ENCODE data around the gene SYNE4. TPM values are rescaled to one million over a fixed set of nuclear protein-coding genes. Genes with fewer than 3 reads are reported as not detected.

Gene SYNE4
- total and polyA plus RNA-seq, 2 of the 13 experiments (the other 11 are each of a cell fraction or from before 2014, with no cell fraction given), result 13.7 to 23.0 TPM

DNA sequence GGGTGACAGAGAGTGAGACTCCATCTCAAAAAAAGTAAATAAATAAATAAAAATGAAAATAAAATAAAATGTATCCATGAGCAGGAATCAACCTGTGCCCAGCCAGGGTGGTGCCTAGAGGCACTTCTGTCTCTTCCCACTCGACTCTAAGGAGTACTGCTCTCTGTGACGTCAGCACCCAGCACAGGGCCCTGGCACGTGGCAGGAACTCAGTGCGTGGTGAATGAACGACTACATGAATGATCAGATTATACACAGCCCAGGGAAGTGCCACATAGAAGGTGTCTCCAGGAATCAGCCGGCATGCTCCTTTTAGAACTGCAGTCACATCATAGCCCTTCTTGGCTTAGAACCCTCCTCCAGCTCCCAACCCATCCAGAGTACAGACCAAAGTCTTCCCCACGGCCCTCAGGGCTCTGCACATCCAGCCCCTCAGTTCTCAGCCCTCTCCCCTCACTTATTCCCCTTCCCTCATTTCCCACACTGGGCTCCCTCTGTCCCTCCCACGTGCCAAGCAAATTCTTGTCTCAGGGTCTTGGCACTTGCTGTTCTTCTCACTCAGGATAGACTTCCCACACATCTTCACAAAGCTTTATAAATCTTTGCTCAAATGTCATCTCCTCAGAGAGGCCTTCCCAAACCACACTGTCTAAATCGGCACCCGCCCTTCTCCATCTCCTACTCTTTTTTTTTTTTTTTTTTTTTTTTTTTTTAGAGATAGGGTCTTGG is 19.9 kb upstream of the SYNE4 start:
- Histone ChIP-seq H3K4me1 (ENCODE audit: insufficient read depth, low read length) (peaks cover 7% of the 10 kb centered on the region; the same call in 1 of the 2 replicates), H3K9ac (ENCODE audit: insufficient read depth, low read depth, low read length) (no peak overlapping the region), H3K9me3 (ENCODE audit: low read length) (no peaks in the 10 kb centered on the region), H4K20me1 (ENCODE audit: insufficient read depth, low read length) (no peaks in the 10 kb centered on the region), H3K27ac (ENCODE audit: extremely low read length, insufficient read depth, low read length) (no peak overlapping the region), H3K4me2 (ENCODE audit: low read depth, low read length) (no peak overlapping the region), H2AFZ (ENCODE audit: low read length) (no peak overlapping the region), H3K36me3 (replicated peaks in 1 of 2; ENCODE audit: control insufficient read depth in 1 of 2, insufficient read depth in 2 of 2, low read length in 2 of 2) (peaks cover 5 to 6% of the 10 kb centered on the region in 2 experiments; a peak in 3 of 5 replicates), H3K79me2 (ENCODE audit: insufficient read depth, low read length) (no peaks in the 10 kb centered on the region), H3K27me3 (ENCODE audit: control insufficient read depth in 1 of 2, insufficient read depth in 2 of 2, low read length in 2 of 2) (no peaks in the 10 kb centered on the region), H3K4me3 (replicated peaks in 1 of 3; ENCODE audit: insufficient read depth in 1 of 3, low read depth in 2 of 3, low read length in 3 of 3) (no peak overlapping the region)
- no TSS peak for BruUV-seq (replicated peaks)
- 92% methylated on average over 9 of the region's 10 CpGs for whole genome bisulfite sequencing (ENCODE audit: low lambda C conversion rate)
- no peak for ATAC-seq
- TF ChIP-seq, protein P1, sequence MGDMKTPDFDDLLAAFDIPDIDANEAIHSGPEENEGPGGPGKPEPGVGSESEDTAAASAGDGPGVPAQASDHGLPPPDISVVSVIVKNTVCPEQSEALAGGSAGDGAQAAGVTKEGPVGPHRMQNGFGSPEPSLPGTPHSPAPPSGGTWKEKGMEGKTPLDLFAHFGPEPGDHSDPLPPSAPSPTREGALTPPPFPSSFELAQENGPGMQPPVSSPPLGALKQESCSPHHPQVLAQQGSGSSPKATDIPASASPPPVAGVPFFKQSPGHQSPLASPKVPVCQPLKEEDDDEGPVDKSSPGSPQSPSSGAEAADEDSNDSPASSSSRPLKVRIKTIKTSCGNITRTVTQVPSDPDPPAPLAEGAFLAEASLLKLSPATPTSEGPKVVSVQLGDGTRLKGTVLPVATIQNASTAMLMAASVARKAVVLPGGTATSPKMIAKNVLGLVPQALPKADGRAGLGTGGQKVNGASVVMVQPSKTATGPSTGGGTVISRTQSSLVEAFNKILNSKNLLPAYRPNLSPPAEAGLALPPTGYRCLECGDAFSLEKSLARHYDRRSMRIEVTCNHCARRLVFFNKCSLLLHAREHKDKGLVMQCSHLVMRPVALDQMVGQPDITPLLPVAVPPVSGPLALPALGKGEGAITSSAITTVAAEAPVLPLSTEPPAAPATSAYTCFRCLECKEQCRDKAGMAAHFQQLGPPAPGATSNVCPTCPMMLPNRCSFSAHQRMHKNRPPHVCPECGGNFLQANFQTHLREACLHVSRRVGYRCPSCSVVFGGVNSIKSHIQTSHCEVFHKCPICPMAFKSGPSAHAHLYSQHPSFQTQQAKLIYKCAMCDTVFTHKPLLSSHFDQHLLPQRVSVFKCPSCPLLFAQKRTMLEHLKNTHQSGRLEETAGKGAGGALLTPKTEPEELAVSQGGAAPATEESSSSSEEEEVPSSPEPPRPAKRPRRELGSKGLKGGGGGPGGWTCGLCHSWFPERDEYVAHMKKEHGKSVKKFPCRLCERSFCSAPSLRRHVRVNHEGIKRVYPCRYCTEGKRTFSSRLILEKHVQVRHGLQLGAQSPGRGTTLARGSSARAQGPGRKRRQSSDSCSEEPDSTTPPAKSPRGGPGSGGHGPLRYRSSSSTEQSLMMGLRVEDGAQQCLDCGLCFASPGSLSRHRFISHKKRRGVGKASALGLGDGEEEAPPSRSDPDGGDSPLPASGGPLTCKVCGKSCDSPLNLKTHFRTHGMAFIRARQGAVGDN (CRISPR knock-in tag; IDR thresholded peaks at IDR 0.05), result no peak
- TF ChIP-seq, protein P2, sequence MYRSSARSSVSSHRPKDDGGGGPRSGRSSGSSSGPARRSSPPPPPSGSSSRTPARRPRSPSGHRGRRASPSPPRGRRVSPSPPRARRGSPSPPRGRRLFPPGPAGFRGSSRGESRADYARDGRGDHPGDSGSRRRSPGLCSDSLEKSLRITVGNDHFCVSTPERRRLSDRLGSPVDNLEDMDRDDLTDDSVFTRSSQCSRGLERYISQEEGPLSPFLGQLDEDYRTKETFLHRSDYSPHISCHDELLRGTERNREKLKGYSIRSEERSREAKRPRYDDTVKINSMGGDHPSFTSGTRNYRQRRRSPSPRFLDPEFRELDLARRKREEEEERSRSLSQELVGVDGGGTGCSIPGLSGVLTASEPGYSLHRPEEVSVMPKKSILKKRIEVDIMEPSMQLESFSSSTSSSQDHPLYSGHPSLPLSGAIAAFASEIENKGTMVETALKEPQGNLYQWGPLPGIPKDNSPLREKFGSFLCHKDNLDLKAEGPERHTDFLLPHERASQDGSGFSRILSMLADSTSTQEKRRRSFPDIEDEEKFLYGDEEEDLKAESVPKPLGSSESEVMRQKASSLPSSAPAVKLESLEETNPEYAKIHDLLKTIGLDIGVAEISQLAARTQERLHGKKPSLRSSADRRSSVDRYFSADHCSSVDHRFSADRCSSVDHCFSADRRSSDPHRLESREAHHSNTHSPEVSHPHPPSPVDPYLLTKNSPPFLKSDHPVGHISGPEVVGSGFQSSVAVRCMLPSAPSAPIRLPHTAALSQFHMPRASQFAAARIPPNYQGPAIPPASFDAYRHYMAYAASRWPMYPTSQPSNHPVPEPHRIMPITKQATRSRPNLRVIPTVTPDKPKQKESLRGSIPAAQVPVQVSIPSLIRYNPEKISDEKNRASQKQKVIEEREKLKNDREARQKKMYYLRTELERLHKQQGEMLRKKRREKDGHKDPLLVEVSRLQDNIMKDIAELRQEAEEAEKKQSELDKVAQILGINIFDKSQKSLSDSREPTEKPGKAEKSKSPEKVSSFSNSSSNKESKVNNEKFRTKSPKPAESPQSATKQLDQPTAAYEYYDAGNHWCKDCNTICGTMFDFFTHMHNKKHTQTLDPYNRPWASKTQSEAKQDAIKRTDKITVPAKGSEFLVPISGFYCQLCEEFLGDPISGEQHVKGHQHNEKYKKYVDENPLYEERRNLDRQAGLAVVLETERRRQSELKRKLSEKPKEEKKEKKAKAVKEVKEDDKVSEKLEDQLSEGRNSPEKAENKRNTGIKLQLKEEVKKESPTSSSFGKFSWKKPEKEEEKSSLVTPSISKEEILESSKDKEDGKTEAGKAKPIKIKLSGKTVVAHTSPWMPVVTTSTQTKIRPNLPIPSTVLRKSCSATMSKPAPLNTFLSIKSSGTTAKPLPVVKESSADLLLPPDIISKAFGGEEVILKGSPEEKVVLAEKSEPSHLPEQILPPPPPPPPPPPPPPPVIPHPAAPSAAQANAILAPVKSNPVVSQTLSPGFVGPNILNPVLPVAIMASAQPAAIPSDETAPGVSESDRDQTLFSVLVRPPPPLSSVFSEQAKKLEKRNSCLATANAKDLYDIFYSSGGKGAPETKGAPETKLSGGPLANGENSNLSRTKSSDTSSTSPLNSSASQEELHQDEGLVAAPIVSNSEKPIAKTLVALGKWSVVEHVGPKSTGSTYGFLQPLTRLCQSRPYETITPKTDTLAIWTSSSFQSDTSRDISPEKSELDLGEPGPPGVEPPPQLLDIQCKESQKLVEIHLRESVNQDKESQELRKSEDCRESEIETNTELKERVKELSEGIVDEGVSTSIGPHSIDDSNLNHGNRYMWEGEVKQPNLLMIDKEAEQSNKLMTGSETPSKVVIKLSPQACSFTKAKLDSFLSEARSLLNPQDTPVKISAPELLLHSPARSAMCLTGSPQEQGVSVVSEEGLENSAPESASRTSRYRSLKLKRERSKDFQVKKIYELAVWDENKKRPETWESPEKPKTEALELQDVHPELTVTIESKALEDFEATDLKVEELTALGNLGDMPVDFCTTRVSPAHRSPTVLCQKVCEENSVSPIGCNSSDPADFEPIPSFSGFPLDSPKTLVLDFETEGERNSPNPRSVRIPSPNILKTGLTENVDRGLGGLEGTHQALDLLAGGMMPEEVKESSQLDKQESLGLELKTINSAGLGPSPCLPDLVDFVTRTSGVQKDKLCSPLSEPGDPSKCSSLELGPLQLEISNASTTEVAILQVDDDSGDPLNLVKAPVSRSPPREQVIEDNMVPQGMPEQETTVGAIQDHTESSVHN (CRISPR knock-in tag; IDR thresholded peaks at IDR 0.05), result no peak
- no peak for TF ChIP-seq ZNF20 (CRISPR knock-in tag; IDR thresholded peaks at IDR 0.05)
- TF ChIP-seq NR2F1 (CRISPR knock-in tag; IDR thresholded peaks at IDR 0.05), result no peak
- TF ChIP-seq GATAD2A (CRISPR knock-in tag; IDR thresholded peaks at IDR 0.05), result no peak
- no peak for TF ChIP-seq ZFP36L1 (CRISPR knock-in tag; IDR thresholded peaks at IDR 0.05)
- TF ChIP-seq ZNF143 (CRISPR knock-in tag; IDR thresholded peaks at IDR 0.05), result no peak
- no peak for DNase-seq (ENCODE audit: low spot score)
- in situ Hi-C loops (cut with HindIII; ENCODE audit: extremely low pct_ligation_motif_present, low pct_unique_long_range_greater_than_20kb), result no loop called here
- POLR2A ChIA-PET, result no interaction called here
- FAIRE-seq, result no peak
- intact Hi-C loops (cut with micrococcal nuclease; ENCODE audit: unreplicated experiment), result no loop called here
- CTCF ChIA-PET (ENCODE audit: low intra/inter-chr PET ratio, low total read pairs), result no interaction called here

All from HepG2 (cell line).